ENCODE data around the gene C10orf67. TPM values are rescaled to one million over a fixed set of nuclear protein-coding genes. Genes with fewer than 3 reads are reported as not detected.

Gene C10orf67
- total and polyA plus RNA-seq, 9 of the 15 experiments (the other 6 are each of a cell fraction or from before 2014, with no cell fraction given): not detected

- TF ChIP-seq FOXP1 (CRISPR knock-in tag; IDR thresholded peaks at IDR 0.05) (no peak), NR0B1 (IDR thresholded peaks at IDR 0.05; ENCODE audit: partially characterized antibody) (no peak), TOE1 (IDR thresholded peaks at IDR 0.05; ENCODE audit: borderline replicate concordance) (no peak), TOE1 (CRISPR knock-in tag; IDR thresholded peaks at IDR 0.05; ENCODE audit: borderline replicate concordance, low read depth) (no peak), ZFP1 (CRISPR knock-in tag; IDR thresholded peaks at IDR 0.05) (no peak), ZNF507 (tag; conservative IDR thresholded peaks at IDR 0.05) (no peak), HMG20A (CRISPR knock-in tag; conservative IDR thresholded peaks at IDR 0.05) (no peak), ZNF407 (IDR thresholded peaks at IDR 0.05; ENCODE audit: low read depth) (no peak), UBTF (IDR thresholded peaks at IDR 0.05; ENCODE audit: borderline replicate concordance in 1 of 2, low read depth in 2 of 2, low read length in 2 of 2) (no peak), CGGBP1 (CRISPR knock-in tag; IDR thresholded peaks at IDR 0.05) (no peak), KDM5B (IDR thresholded peaks at IDR 0.05; ENCODE audit: insufficient replicate concordance, low read depth, low read length) (no peak)
These were observed 173.2 kb downstream of the C10orf67 start (continued) for GRCh38 chr10:23171232-23171876.

All from K562 (cell line).